Retina (tissue), 1 donor: ENCODE data around the gene FER.
A peak's percentile ranks its signal among the peaks of the same experiment; 100 is the strongest.
"Not testable (repeated sequence)": the region's sequence is repeated elsewhere in the genome, so short reads cannot be mapped to it uniquely, and the experiment has no call there.

Experiments used
- DNase-seq: peaks from one replicate; pipeline ENCODE4 v3.0.0-alpha.2; 2016

The FER gene

GRCh38 chr5:109145139-109145538, 397.4 kb downstream of the FER start:
- no peak for DNase-seq

DNA sequence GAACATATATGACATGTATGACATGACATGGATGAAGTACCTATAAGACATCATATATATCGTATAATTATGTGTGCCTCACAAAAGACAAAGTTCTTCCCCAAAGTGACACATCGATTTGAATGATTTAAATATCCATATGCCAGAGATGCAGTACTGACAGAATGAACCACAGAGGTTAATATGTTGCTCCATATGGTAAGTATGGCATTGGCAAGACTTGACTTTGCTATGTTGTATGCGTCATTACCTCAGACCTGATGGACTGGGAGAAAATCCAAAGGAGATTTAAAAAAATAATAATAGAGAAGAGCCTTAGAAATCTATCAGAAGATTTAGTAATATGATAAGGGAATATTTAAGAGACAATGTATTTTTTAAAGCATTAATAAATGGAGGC, 398.9 kb downstream of the FER start:
- no peak for DNase-seq

- DNase-seq: no peak
Observed at GRCh38 chr5:109152565-109152964, 404.9 kb downstream of the FER start.

- no peak for DNase-seq
Observed at GRCh38 chr5:109155625-109156024, 407.9 kb downstream of the FER start.

GRCh38 chr5:109156885-109157284, 409.2 kb downstream of the FER start:
- DNase-seq: no peak

GRCh38 chr5:109160468-109160867, 412.8 kb downstream of the FER start:
- DNase-seq: no peak

GRCh38 chr5:109161914-109162683, 414.4 kb downstream of the FER start:
- no peak for DNase-seq

- no peak for DNase-seq
Observed at GRCh38 chr5:109163336-109163735, 415.6 kb downstream of the FER start.

DNA sequence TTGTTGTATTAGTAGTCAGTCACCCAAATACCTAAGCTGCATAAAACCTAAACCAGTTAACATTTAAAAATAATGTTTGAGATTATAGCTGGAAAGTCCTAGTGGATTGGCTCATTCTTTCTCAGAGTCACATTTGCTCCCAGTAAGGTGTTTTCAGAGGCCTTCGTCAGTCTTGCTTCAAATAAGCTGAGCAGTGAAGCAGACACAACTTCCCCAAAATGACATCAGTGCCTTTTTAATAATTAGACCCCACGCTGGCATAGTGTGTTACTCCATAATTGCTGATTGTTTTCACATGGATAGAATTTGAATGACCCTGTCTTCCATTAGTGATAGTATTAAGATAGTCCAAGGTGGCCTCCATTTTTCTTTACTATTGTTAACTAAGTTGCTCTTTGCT, 416.3 kb downstream of the FER start:
- peak; percentile 13 for DNase-seq

DNA sequence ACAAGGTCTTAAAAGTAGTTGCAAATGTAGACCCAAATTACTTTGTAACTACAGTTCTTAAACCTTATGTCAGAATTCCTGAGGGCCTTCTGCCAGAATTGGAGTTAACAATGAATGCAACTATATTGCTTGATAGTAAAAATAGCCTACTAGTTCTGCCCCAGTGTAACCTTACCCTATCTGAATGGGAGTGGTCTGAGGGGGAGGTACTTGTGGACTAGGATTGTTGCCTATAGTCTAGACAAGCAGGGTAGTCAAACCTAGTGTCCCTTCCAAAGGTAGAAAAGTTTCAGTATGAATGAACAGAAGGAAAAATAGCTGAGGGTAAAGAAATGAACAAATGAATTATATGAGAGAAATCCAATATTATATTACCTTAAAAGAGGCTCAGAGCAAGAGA, 419.9 kb downstream of the FER start:
- no peak for DNase-seq

- DNase-seq: no peak
Observed at GRCh38 chr5:109168151-109168550, 420.5 kb downstream of the FER start.

- no peak for DNase-seq
Observed at GRCh38 chr5:109170629-109171350, 423.1 kb downstream of the FER start.

DNA sequence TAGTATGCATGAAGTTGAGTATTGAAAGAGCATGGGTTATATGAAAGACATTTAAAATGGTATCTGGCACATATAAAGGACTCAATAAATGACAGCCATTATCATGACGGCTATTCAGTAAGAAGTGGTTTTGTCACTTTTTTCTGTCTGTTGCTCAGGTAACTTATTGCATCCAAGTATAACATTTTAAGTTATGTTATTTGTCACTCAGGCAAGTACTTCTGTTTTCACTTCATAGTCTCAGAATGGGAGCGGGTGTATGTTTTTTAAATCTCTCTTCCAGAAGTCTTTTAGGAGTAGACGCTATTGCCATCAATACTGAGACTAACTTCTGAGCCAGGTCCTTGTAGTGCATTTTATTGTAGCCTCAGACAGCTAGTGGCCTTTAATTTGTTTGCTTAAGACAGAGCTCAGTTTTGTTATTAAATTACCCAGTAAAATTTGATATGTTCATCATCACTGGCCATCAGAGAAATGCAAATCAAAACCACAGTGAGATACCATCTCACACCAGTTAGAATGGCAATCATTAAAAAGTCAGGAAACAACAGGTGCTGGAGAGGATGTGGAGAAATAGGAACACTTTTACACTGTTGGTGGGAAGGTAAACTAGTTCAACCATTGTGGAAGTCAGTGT, 423.9 kb downstream of the FER start:
- DNase-seq: not testable (repeated sequence)

- no peak for DNase-seq
Observed at GRCh38 chr5:109173036-109173794, 425.5 kb downstream of the FER start.

- DNase-seq: no peak
Observed at GRCh38 chr5:109177227-109177626, 429.5 kb downstream of the FER start.

DNA sequence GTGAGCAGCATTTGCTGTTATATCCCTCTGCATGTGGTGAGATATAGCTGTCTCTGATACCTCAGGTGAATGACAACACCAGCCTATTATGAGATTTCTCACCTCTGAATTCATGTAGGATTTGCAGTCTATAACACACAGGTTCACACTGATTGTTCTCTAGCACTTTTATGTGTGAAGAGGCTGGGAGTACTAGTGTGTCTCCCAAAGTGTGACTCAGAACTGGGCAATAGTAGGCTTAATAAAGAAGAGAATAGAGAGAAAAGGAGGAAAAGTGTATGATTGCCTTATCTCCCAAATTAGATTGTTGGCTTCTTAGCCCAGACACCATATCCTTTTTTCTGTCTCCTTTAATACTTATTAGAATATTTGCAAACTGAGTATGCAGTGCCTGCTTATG, 430.1 kb downstream of the FER start:
- DNase-seq: no peak

GRCh38 chr5:109180668-109181067, 433.0 kb downstream of the FER start:
- DNase-seq: no peak

DNA sequence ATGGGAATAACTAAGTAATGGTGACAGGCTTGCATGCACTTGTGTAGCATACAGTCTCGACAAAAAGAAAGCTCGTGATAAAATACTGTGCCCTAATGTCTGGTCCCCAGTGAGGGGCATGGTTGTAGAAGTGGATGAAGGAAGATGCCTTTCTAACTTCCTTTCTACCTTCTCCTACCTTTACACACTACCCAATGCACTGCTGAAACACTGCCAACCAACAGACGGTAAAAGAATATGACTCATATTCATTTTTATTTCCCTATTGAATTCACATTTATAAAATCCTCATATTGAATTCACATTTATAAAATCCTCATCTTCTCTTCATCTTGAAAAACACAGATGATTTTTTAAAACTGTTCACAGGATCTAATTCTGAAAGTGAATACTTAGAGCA, 439.1 kb downstream of the FER start:
- DNase-seq: no peak

DNA sequence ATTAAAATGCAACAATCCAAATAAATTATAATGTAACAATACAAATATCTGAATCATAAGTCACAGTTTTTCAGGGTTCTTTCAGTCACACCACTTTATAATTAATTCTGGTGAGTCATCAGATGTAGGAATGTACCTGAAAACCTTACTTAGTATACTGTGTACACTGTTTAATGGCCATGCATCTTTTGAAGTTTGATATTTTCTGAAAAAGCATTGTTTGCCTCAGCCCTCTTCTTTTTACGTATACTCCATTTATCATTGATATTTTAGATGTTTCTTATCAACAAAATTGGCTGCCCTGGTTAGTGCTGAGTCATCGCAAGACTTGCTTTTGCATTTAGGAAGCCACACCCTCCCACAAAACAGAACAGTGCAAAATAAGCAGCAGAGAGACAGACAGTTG, 443.5 kb downstream of the FER start:
- DNase-seq: no peak

DNA sequence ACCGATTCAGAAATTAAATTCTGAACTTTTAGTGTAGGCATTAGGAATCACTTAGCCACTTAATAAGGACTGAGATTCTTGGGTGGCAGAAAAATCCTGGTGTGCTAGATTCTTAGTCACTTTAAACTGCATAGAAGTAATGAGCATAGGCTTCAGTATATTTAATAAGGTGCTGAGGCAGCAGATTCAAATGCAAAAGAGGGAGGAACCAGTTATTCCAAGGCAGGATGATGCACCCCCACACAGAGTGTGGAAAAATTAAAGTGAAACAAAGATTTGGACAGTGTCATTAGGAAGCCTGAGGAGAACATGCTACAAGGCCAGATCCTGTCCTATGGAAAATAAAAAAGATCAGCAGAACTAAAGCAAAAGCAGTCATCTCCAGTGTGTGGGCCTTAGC, 444.3 kb downstream of the FER start:
- DNase-seq: no peak

DNA sequence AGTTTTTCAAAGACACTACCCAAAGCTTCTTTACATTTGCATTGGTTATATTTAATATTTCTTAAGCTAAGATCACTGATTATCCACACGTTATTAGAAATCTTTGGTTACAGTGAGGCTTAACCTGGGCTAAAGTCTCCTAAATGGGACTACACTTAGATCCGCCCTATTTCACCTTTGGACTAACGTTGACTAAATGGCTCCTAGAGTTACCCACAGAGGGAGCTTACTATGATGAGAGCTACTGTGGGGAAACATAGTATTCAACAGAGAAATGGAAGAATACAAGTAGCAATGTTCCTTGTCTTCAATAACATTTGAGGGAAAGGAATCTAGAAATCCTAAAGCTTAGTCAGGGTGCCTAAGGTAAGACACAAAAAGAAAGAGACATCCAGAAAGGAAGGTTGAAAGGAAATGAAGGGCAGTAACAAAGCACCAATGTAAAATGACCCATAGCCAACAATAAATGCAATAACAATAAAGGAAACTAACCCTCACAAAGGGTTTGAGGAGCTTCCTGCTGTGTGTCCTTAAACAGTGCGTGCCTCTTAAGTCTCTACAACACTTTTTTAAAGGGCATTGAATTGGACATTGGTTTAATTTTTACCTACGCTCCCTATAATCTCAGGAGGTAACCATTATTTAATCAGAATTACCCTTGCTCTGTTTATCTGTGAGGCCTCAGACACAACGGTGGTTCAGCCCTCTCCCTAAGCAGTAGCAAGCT, 445.0 kb downstream of the FER start:
- no peak for DNase-seq

DNA sequence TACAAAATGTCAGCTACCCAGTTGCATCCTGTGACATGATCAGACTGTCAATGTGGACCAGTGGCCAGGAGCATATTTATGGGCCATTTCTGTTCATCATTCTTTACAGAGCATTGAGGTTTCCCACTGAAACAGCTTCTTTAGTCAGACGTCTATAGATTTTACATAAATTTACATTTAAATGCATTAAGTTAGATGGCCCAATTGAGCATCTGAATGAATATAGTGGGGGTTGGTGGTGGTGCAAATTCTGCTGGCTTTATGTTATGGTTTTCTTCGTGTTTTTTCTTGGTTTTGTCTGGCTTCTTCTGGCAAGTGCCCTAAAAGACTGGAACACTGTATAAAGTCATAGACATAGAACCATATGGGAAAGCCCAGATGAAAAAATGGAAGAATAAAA, 448.0 kb downstream of the FER start:
- DNase-seq: no peak
